Peyer's patch (tissue), 4 donors: Measurements from ENCODE around the gene RAB28.

Experiments
- POLR2A ChIP-seq, 2 donors: fragments of 450-650 bp; IDR thresholded peaks; one replicate each; pipeline ENCODE4 v1.5.1; 2017; ENCODE audit warnings: antibody characterized with exemption in 2 of 2, mild to moderate bottlenecking in 2 of 2, moderate library complexity in 2 of 2
- TF ChIP-seq, protein P1 (sequence below), 6 experiments: fragments of 450-650 bp in 4 of 6; fragments of 200-600 bp in 2 of 6; sonication (generic) in 1 of 6; IDR thresholded peaks; one replicate each; pipeline ENCODE4 v1.5.1; 2017 to 2019; ENCODE audit warnings: antibody characterized with exemption in 6 of 6, mild to moderate bottlenecking in 3 of 6, moderate library complexity in 1 of 6

GRCh38 chr4:13322681-13323101 lies 161.4 kb downstream of the RAB28 start:
- TF ChIP-seq, protein P1, sequence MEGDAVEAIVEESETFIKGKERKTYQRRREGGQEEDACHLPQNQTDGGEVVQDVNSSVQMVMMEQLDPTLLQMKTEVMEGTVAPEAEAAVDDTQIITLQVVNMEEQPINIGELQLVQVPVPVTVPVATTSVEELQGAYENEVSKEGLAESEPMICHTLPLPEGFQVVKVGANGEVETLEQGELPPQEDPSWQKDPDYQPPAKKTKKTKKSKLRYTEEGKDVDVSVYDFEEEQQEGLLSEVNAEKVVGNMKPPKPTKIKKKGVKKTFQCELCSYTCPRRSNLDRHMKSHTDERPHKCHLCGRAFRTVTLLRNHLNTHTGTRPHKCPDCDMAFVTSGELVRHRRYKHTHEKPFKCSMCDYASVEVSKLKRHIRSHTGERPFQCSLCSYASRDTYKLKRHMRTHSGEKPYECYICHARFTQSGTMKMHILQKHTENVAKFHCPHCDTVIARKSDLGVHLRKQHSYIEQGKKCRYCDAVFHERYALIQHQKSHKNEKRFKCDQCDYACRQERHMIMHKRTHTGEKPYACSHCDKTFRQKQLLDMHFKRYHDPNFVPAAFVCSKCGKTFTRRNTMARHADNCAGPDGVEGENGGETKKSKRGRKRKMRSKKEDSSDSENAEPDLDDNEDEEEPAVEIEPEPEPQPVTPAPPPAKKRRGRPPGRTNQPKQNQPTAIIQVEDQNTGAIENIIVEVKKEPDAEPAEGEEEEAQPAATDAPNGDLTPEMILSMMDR (IDR thresholded peaks at IDR 0.05), result no peak
- TF ChIP-seq POLR2A (IDR thresholded peaks at IDR 0.05), result no peak
